Subcutaneous abdominal adipose tissue (tissue), 5 donors: ENCODE measurements around the gene CMKLR1.

Experiments
- H3K27ac ChIP-seq: one replicate; pipeline ENCODE4 v1.7.0; 2013; ENCODE audit warnings: low read depth, mild to moderate bottlenecking, inconsistent platforms, low read length, moderate library complexity
- H3K27me3 ChIP-seq, 5 donors: one replicate each; pipeline ENCODE4 v1.7.0; 2013; ENCODE audit warnings: low read length in 5 of 5, inconsistent platforms in 1 of 5; ENCODE audit not compliant: control insufficient read depth in 5 of 5, insufficient read depth in 4 of 5
- H3K36me3 ChIP-seq, 5 donors: one replicate each; pipeline ENCODE4 v1.7.0; 2013; ENCODE audit warnings: low read length in 5 of 5; ENCODE audit not compliant: control insufficient read depth in 5 of 5, insufficient read depth in 5 of 5
- H3K4me1 ChIP-seq, 5 donors: one replicate each; pipeline ENCODE4 v1.7.0; 2013; ENCODE audit warnings: low read length in 5 of 5, mild to moderate bottlenecking in 3 of 5, moderate library complexity in 1 of 5; ENCODE audit not compliant: control insufficient read depth in 5 of 5, insufficient read depth in 5 of 5
- H3K4me3 ChIP-seq, 5 donors: one replicate each; pipeline ENCODE4 v1.7.0; 2013; ENCODE audit warnings: low read length in 5 of 5, low read depth in 1 of 5
- H3K9ac ChIP-seq, 5 donors: one replicate each; pipeline ENCODE4 v1.7.0; 2013; ENCODE audit warnings: low read length in 5 of 5, mild to moderate bottlenecking in 4 of 5, moderate library complexity in 3 of 5
- H3K9me3 ChIP-seq, 5 donors: one replicate each; pipeline ENCODE4 v1.7.0; 2013; ENCODE audit warnings: low read length in 5 of 5; ENCODE audit not compliant: control insufficient read depth in 5 of 5
- donor health status: healthy.
- donor health status: healthy.
- donor health status: healthy.
- donor health status: healthy.
- donor health status: healthy.

CMKLR1 gene

GRCh38 chr12:108338915-108339657 is at the start of gene CMKLR1:
CMKLR1 (minus strand) TSS chr12:108339311; CDS start chr12:108293591, 45,720 bp downstream.
- Histone ChIP-seq H3K27me3 (peaks cover 0 to 13% (median 3%) of the 10 kb centered on the region in 5 donors), H3K4me3 (peak within 1 kb of the TSS; percentile 51 to 66 (median 60)), H3K4me1 (peaks cover 4 to 27% (median 21%) of the 10 kb centered on the region in 5 donors), H3K36me3 (no peaks in the 10 kb centered on the region), H3K27ac (peak within 1 kb of the TSS; percentile 46), H3K9ac (peak within 1 kb of the TSS in 3 of 5 donors; percentile 32 to 44 (median 37)), H3K9me3 (no peaks in the 10 kb centered on the region)

DNA sequence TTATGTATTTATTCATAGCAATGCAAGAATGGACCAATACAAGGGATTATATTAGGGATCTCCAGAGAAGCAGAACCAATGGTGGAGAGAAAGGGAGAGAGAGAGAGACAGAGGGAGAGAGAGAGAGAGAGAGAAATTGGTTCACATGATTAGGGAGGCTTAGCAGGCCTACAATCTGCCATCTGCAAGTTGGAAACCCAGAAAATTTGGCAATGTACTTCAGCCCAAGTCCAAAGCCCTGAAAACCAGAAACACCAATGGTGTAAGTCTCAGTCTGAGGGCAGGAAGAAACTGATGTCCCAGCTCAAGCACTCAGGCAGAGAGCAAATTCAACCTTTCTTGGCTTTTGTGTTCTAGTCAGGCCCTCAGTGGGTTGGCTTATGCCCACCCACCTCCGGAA is 48.7 kb upstream of the CMKLR1 start:
- no peak overlapping the region for H3K4me3 ChIP-seq
- no peaks in the 10 kb centered on the region for H3K4me1 ChIP-seq
- H3K9ac ChIP-seq = no peak overlapping the region
- no peak overlapping the region for H3K27ac ChIP-seq
- no peaks in the 10 kb centered on the region for H3K36me3 ChIP-seq
- peaks cover 0 to 16% (median 3%) of the 10 kb centered on the region in 5 donors for H3K9me3 ChIP-seq
- H3K27me3 ChIP-seq = peaks cover 0 to 10% (median 2%) of the 10 kb centered on the region in 5 donors

DNA sequence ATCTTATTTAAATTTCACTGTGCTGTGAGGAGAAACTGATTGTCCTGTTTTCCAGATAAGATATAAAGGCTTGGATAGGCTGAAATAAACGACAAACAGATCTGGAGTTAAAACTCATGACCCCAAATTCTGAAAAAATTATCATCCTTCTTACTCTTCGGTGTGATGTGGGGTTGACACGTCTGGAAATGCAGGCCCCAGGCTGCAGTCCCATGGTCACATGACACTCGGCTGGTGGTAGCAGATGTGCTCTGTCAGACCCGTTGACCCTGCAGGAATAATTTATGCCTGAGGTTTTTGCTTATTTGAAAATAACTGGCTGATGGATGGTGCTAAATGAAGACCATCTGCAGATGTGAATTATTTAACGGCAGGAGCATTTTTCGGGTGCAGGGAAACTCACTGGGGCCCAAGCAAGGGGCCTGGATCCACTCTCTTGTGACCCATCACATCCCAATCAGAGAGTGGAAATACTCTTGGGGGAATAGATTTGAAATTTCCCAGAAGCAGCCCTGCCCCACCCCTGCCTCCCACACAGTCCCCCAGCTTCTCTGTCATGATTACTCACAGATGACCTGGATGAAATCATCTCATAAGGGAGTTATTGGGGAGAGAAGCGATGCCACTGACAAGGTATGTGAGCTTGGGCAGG is 47.7 kb upstream of the CMKLR1 start:
- no peaks in the 10 kb centered on the region for H3K36me3 ChIP-seq
- H3K27ac ChIP-seq = no peak overlapping the region
- peaks cover 0 to 16% (median 3%) of the 10 kb centered on the region in 5 donors for H3K9me3 ChIP-seq
- no peaks in the 10 kb centered on the region for H3K4me1 ChIP-seq
- peaks cover 0 to 10% (median 2%) of the 10 kb centered on the region in 5 donors for H3K27me3 ChIP-seq
- no peak overlapping the region for H3K9ac ChIP-seq
- no peak overlapping the region for H3K4me3 ChIP-seq

DNA sequence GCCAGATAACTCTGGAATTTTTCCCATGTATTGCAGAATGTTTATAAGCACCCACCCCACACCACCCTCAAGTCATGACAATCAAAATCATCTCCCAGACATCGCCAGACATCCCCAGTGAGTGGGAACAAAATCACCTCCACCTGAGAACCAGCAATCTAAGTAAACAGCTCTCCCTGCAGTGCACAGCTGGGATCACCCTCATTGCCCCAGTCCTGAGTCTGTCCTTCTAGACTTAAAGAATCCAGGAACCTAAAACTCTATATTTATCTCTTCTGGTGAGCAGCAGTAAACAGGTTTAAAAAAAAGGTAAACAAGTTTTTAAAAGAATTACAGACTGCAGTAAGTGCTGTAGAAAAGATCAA is 43.3 kb upstream of the CMKLR1 start:
- Histone ChIP-seq H3K9me3 (peaks cover 0 to 16% (median 8%) of the 10 kb centered on the region in 5 donors), H3K4me3 (no peak overlapping the region), H3K36me3 (no peaks in the 10 kb centered on the region), H3K4me1 (no peaks in the 10 kb centered on the region), H3K9ac (no peak overlapping the region), H3K27me3 (no peaks in the 10 kb centered on the region), H3K27ac (no peak overlapping the region)

DNA sequence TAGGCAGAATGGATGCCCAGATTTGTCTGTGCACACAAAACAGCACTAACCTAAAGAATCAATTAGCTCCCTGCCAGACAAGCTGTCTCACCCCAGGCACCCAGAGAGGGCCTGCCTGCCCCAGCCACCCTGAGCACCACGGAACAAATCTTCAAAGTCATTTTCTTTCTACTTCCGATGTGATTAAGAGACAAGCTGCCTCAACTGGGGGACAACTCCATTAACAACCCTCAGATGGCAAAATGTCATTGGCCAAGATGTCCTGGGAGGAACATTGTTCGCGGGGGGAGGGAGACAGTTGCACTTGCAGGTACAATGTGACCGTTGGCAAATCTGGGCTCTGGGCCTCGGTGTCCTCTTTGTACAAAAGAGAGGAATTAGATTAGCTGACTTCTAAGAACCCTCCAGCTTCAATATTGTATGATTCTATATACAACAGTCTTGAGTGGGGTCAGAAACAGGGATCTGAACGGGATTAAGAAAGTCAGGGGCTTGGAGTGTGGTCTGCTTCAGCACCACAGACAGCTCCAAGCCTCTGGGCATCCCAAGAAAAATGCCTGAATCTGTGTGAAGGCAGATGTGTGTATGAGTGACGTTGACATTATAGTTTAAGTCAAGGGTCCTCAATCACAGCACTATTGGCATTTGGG is 42.8 kb upstream of the CMKLR1 start:
- Histone ChIP-seq H3K4me3 (no peak overlapping the region), H3K4me1 (no peaks in the 10 kb centered on the region), H3K9ac (no peak overlapping the region), H3K9me3 (peaks cover 0 to 19% (median 8%) of the 10 kb centered on the region in 5 donors), H3K36me3 (no peaks in the 10 kb centered on the region), H3K27ac (no peak overlapping the region), H3K27me3 (no peaks in the 10 kb centered on the region)

DNA sequence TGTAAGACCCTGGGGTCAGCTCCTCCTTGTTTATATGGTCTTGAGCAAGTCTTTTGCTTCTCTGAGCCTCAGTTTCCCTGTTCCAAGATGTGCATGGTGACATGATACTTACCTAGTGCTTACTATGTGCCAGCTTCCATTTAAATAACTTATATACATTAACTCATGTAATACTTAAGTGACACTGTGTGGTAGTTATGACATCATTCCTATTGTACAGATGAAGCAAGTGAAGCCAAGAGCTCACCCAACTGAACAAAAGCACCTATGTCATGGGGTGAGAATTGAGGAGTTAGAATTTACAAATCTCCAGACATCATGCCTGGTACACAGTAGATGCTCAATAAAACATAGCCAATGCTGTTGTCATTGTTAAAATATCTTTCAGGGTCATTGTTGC is 41.3 kb upstream of the CMKLR1 start:
- no peak overlapping the region for H3K27ac ChIP-seq
- no peak overlapping the region for H3K9ac ChIP-seq
- H3K4me3 ChIP-seq = no peak overlapping the region
- H3K4me1 ChIP-seq = no peaks in the 10 kb centered on the region
- peaks cover 5 to 29% (median 22%) of the 10 kb centered on the region in 5 donors for H3K9me3 ChIP-seq
- no peaks in the 10 kb centered on the region for H3K27me3 ChIP-seq
- no peaks in the 10 kb centered on the region for H3K36me3 ChIP-seq

- Histone ChIP-seq H3K36me3 (no peaks in the 10 kb centered on the region), H3K4me1 (no peaks in the 10 kb centered on the region), H3K9ac (no peak overlapping the region), H3K27me3 (no peaks in the 10 kb centered on the region), H3K9me3 (peaks cover 6 to 30% (median 21%) of the 10 kb centered on the region in 5 donors), H3K4me3 (no peak overlapping the region), H3K27ac (no peak overlapping the region)
Measured at GRCh38 chr12:108379823-108380222, 40.7 kb upstream of the CMKLR1 start.

DNA sequence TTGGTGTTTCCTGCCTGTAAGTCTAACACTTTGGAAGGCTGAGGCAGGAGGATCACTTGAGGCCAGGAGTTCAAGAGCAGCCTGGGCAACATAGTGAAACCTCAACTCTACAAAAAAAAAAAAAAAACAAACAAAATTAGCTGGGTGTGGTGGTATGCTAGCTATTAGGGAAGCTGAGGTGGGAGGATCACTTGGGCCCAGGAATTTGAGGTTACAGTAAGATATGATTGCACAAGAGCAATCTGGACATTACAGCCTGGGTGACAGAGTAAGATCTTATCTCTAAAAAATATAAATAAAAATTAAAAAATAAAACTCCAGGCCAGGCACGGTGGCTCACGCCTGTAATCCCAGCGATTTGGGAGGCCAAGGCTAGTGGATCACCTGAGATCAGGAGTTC is 39.8 kb upstream of the CMKLR1 start:
- no peak overlapping the region for H3K27ac ChIP-seq
- H3K4me1 ChIP-seq = no peaks in the 10 kb centered on the region
- peaks cover 0 to 4% (median 0%) of the 10 kb centered on the region in 5 donors for H3K27me3 ChIP-seq
- no peak overlapping the region for H3K4me3 ChIP-seq
- H3K36me3 ChIP-seq = no peaks in the 10 kb centered on the region
- no peak overlapping the region for H3K9ac ChIP-seq
- H3K9me3 ChIP-seq = peaks cover 10 to 33% (median 30%) of the 10 kb centered on the region in 5 donors

DNA sequence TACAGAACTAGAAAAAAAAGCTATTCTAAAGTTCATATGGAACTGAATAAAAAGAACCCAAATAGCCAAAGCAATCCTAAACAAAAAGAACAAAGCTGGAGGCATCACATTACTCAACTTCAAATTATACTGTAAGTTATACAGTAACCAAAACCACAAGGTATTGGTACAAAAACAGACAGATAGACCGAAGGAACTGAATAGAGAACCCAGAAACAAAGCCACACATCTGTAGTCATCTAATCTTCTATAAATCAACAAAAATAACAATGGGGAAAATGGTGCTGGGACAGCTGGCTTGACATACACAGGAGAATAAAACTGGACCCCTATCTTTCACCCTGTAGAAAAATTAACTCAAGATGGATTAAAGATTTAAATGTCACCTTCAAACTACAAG is 38.1 kb upstream of the CMKLR1 start:
- no peaks in the 10 kb centered on the region for H3K36me3 ChIP-seq
- peaks cover 0 to 4% (median 0%) of the 10 kb centered on the region in 5 donors for H3K27me3 ChIP-seq
- H3K9me3 ChIP-seq = peaks cover 11 to 46% (median 41%) of the 10 kb centered on the region in 5 donors
- H3K9ac ChIP-seq = no peak overlapping the region
- no peaks in the 10 kb centered on the region for H3K4me1 ChIP-seq
- no peak overlapping the region for H3K4me3 ChIP-seq
- H3K27ac ChIP-seq = no peak overlapping the region
